Keratinocyte (primary cell): ENCODE measurements around the gene AHRR. TPM values are rescaled to one million over a fixed set of nuclear protein-coding genes. Genes with fewer than 3 reads are reported as not detected.

Source experiments
- DNase-seq: peaks from one replicate; pipeline ENCODE4 v3.0.0-alpha.2; 2011; ENCODE audit warnings: low read depth, missing footprints, low spot score
- FAIRE-seq: peaks from 2 replicates; lab custom pipeline; 2011; peaks lifted over from hg19 to GRCh38; lab: Jason Lieb, UNC
- H2AFZ ChIP-seq: 2 replicates; pipeline ENCODE4 v1.6.0; 2012; ENCODE audit warnings: low read length, control low read depth, inconsistent platforms; ENCODE audit not compliant: control insufficient read depth
- H3K27ac ChIP-seq: 2 replicates; pipeline ENCODE4 v1.5.1; 2011; ENCODE audit warnings: low read length; ENCODE audit not compliant: control insufficient read depth, insufficient read depth
- H3K27me3 ChIP-seq: 3 replicates; pipeline ENCODE4 v1.6.0; 2011; ENCODE audit warnings: low read length; ENCODE audit not compliant: control insufficient read depth, insufficient read depth; ENCODE audit errors: extremely low read depth
- H3K36me3 ChIP-seq, 2 experiments: 2 replicates in 1 of 2; 3 replicates in 1 of 2; pipeline ENCODE4 v1.5.1; 2011; ENCODE audit warnings: low read length in 2 of 2, mild to moderate bottlenecking in 1 of 2; ENCODE audit not compliant: control insufficient read depth in 2 of 2, insufficient read depth in 2 of 2; ENCODE audit errors: extremely low read depth in 1 of 2
- H3K4me1 ChIP-seq: 3 replicates; pipeline ENCODE4 v1.5.1; 2011; ENCODE audit warnings: low read length; ENCODE audit not compliant: control insufficient read depth, insufficient read depth; ENCODE audit errors: extremely low read depth
- H3K4me2 ChIP-seq: 3 replicates; pipeline ENCODE4 v1.6.0; 2011; ENCODE audit warnings: low read depth, low read length; ENCODE audit not compliant: control insufficient read depth, insufficient read depth; ENCODE audit errors: extremely low read depth
- H3K4me3 ChIP-seq, 3 experiments: fragments of 200-600 bp in 1 of 3; sonication (generic) in 1 of 3; 2 replicates in 2 of 3; 3 replicates in 1 of 3; pipeline ENCODE4 v1.5.1; 2011 to 2016; ENCODE audit warnings: low read length in 3 of 3, mild to moderate bottlenecking in 3 of 3, control low read depth in 2 of 3, inconsistent platforms in 1 of 3, low read depth in 1 of 3, mixed read lengths in 1 of 3, mixed run types in 1 of 3, moderate library complexity in 1 of 3; ENCODE audit not compliant: control insufficient read depth in 2 of 3, insufficient read depth in 2 of 3; ENCODE audit errors: extremely low read depth in 1 of 3
- H3K79me2 ChIP-seq: 2 replicates; pipeline ENCODE4 v1.6.0; 2012; ENCODE audit warnings: low read length; ENCODE audit not compliant: control insufficient read depth, insufficient read depth
- H3K9ac ChIP-seq: 3 replicates; pipeline ENCODE4 v1.6.0; 2011; ENCODE audit warnings: low read length; ENCODE audit not compliant: control insufficient read depth, insufficient read depth; ENCODE audit errors: extremely low read depth
- H3K9me1 ChIP-seq: 3 replicates; pipeline ENCODE4 v1.6.0; 2011; ENCODE audit warnings: low read length; ENCODE audit not compliant: control insufficient read depth, insufficient read depth; ENCODE audit errors: extremely low read depth
- H3K9me3 ChIP-seq: 2 replicates; pipeline ENCODE4 v1.5.1; 2012; ENCODE audit warnings: low read depth, low read length; ENCODE audit not compliant: control insufficient read depth
- H4K20me1 ChIP-seq: 3 replicates; pipeline ENCODE4 v1.6.0; 2011; ENCODE audit warnings: low read length; ENCODE audit not compliant: control insufficient read depth, insufficient read depth; ENCODE audit errors: extremely low read depth
- EZH2 ChIP-seq: IDR thresholded peaks from one replicate; pipeline ENCODE4 v1.6.1; 2012; ENCODE audit warnings: inconsistent platforms, mild to moderate bottlenecking, low read length, moderate library complexity
- dilution Hi-C: fragments of 300-500 bp; cut with MboI; formaldehyde crosslinking; loops from one replicate; pipeline ENCODE4 v1.7.0; 2020; ENCODE audit warnings: low sequenced_read_pairs; ENCODE audit not compliant: extremely low pct_ligation_motif_present
- polyA plus RNA-seq, 5 experiments: library from polyadenylated mRNA; depleted of rRNA in 3 of 5; stranded (reverse) in 3 of 5; stranded (forward) in 1 of 5; unstranded in 1 of 5; fragments of >200 nt; gene quantifications; 1 replicate in 1 of 5; 2 replicates in 3 of 5; 3 replicates in 1 of 5; pipeline versions ENCODE4 v1.2.1 to v1.2.3, GENCODE V29; 2011 to 2012; ENCODE audit warnings: missing spikeins in 2 of 5, low read depth in 1 of 5, low replicate concordance in 1 of 5
- TF ChIP-seq, protein P1 (sequence below), 3 experiments: IDR thresholded peaks in 1 of 3; conservative IDR thresholded peaks in 1 of 3; optimal IDR thresholded peaks in 1 of 3; 2 replicates in 2 of 3; 3 replicates in 1 of 3; pipeline versions ENCODE3 to v1.5.1; 2011; ENCODE audit warnings: low read length in 3 of 3, mild to moderate bottlenecking in 3 of 3, moderate library complexity in 2 of 3, control low read depth in 1 of 3, inconsistent platforms in 1 of 3; ENCODE audit not compliant: insufficient read depth in 2 of 3; ENCODE audit errors: extremely low read depth in 1 of 3

Gene AHRR
- polyA plus RNA-seq, 1 donor (not counting 4 experiments of a cell fraction or from before 2014, with no cell fraction given) = 0.24 TPM

DNA sequence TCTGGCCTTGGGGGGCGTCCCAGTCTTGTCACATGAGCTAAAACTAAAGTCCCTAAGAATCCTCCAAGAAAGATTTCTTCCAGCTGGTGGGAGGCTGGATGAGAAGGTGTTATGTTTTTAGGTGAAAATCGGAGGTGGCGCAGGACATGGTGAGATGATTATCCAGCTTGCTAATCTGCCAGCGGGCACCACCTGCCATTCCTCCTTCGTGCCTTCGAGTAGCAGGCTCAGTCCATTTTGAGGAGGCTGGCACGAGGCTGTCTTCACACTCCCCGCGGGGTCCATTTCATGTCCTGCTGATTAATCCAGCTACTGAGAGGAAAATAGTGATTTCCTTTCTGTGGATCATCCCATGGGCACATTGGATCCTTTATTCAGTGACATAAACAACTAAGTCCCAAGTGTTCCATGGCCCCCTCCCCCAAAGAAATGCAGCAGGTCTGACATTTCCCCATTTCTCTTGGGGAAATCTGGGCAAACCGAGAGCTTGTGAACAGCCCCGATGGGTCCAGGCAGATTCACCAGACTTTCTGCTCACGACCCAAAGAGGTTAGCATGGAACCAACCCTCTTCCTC lies 83.2 kb downstream of the AHRR start:
- Histone ChIP-seq H4K20me1 (no peaks in the 10 kb centered on the region), H3K4me3 (no peak overlapping the region), H3K4me2 (no peak overlapping the region), H3K9me3 (no peaks in the 10 kb centered on the region), H3K36me3 (no peaks in the 10 kb centered on the region), H3K4me1 (peaks cover 15% of the 10 kb centered on the region), H3K9me1 (no peaks in the 10 kb centered on the region), H3K27me3 (peaks cover 6% of the 10 kb centered on the region), H2AFZ (no peak overlapping the region), H3K79me2 (no peaks in the 10 kb centered on the region), H3K9ac (no peak overlapping the region), H3K27ac (no peak overlapping the region)
- TF ChIP-seq, protein P1, sequence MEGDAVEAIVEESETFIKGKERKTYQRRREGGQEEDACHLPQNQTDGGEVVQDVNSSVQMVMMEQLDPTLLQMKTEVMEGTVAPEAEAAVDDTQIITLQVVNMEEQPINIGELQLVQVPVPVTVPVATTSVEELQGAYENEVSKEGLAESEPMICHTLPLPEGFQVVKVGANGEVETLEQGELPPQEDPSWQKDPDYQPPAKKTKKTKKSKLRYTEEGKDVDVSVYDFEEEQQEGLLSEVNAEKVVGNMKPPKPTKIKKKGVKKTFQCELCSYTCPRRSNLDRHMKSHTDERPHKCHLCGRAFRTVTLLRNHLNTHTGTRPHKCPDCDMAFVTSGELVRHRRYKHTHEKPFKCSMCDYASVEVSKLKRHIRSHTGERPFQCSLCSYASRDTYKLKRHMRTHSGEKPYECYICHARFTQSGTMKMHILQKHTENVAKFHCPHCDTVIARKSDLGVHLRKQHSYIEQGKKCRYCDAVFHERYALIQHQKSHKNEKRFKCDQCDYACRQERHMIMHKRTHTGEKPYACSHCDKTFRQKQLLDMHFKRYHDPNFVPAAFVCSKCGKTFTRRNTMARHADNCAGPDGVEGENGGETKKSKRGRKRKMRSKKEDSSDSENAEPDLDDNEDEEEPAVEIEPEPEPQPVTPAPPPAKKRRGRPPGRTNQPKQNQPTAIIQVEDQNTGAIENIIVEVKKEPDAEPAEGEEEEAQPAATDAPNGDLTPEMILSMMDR (optimal IDR thresholded peaks at IDR 0.05 in 1 of 3, IDR thresholded peaks at IDR 0.05 in 1 of 3, conservative IDR thresholded peaks at IDR 0.05 in 1 of 3; ENCODE audit: extremely low read depth in 1 of 3, insufficient read depth in 2 of 3, low read length in 3 of 3) = no peak
- no peak for TF ChIP-seq EZH2
- DNase-seq (no peak), FAIRE-seq (no peak)
- dilution Hi-C loops = no loop called here

DNA sequence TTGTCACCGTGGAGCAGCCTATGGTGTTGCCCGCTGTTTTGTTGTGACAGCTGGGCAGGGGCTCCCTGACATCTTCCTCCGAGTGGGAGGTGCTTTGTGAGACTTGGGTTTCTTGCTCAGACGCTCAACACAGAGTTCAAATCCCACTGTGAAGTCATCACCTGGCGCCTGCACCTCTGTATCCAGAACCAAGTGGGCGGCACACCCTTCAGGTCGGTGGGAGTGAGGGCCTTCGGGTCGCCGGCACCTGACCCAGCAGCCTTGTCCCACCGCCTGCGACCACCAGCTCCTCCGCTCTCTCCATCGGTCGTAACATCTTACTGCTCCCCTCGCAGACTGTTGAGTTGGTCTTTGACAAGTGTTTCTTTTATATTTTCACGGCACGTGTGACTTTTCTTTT lies 83.9 kb downstream of the AHRR start:
- no peak overlapping the region for H3K27ac ChIP-seq

More for the DNA sequence above, 83.9 kb downstream of the AHRR start:
- no peaks in the 10 kb centered on the region for H3K36me3 ChIP-seq
- dilution Hi-C loops = no loop called here
- no peaks in the 10 kb centered on the region for H3K9me1 ChIP-seq
- FAIRE-seq (no peak), DNase-seq (no peak)
- no peak overlapping the region for H3K4me2 ChIP-seq
- TF ChIP-seq EZH2 = no peak
- TF ChIP-seq, protein P1 (optimal IDR thresholded peaks at IDR 0.05 in 1 of 3, IDR thresholded peaks at IDR 0.05 in 1 of 3, conservative IDR thresholded peaks at IDR 0.05 in 1 of 3; ENCODE audit: extremely low read depth in 1 of 3, insufficient read depth in 2 of 3, low read length in 3 of 3) = no peak
- H3K79me2 ChIP-seq = no peaks in the 10 kb centered on the region
- H4K20me1 ChIP-seq = no peaks in the 10 kb centered on the region
- H3K4me3 ChIP-seq = no peak overlapping the region
- H3K27me3 ChIP-seq = no peaks in the 10 kb centered on the region
- no peak overlapping the region for H3K9ac ChIP-seq
- H3K9me3 ChIP-seq = no peaks in the 10 kb centered on the region
- H2AFZ ChIP-seq = no peak overlapping the region
- peaks cover 11% of the 10 kb centered on the region for H3K4me1 ChIP-seq
